ENCODE data around the gene MCM9. TPM values are rescaled to one million over a fixed set of nuclear protein-coding genes. Genes with fewer than 3 reads are reported as not detected.

MCM9 gene
- total and polyA plus RNA-seq, 2 experiments from 2014 or later = 11.1 to 13.5 TPM

DNA sequence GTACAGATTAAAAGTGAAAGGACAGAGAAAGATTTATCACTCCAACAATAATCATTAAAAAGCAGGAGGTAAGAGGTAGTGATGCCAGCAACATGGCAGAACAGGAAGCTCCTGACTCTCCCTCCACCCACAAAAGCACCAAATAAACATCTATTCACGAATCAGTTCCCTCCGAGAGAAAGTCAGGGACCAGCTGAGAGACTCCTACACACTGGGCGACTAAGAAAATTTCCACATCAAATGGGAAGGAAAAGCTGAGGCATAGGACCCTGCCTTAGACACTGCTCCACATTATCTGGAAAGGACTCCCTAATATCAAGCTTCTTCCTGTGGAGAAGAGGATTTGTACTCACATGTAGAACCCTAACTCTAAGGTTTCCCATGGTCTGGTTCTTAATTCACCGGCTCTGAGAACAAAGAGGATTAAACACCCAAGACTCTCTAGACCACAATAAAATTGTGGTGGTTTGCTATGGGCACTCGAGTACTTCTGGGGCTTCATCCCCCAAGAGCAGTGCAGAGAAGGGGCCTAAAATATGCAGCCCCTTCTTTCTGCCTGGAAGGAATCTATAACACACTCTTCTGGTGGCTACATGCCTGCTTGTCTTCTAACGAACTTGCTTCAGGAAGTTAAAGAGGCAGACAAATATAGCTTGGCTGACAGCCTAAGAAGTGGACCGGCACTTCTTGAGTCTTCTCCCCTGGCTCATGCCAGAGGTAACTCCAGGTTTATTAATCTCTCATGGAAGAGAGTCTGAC, 70.4 kb downstream of the MCM9 start:
- no peak overlapping the region for H3K4me2 ChIP-seq
- no peak overlapping the region for H2AFZ ChIP-seq
- no peaks in the 10 kb centered on the region for H3K9me2 ChIP-seq (replicated peaks; ENCODE audit: insufficient read depth)
- H4K20me1 ChIP-seq (ENCODE audit: insufficient read depth, poor library complexity, severe bottlenecking) = no peaks in the 10 kb centered on the region
- H3K4me1 ChIP-seq (ENCODE audit: insufficient read depth) = no peaks in the 10 kb centered on the region
- H3K79me2 ChIP-seq = peaks cover 28% of the 10 kb centered on the region
- TF ChIP-seq CTCF (IDR thresholded peaks at IDR 0.05; ENCODE audit: poor library complexity) = no peak
- TF ChIP-seq EZH2phosphoT487 (IDR thresholded peaks at IDR 0.05; ENCODE audit: low read depth, severe bottlenecking, unreplicated experiment) = no peak
- TF ChIP-seq EZH2 (IDR thresholded peaks at IDR 0.05; ENCODE audit: borderline replicate concordance) = no peak
- H3K27ac ChIP-seq = no peak overlapping the region
- H3K9me3 ChIP-seq (ENCODE audit: low read depth) = no peaks in the 10 kb centered on the region
- no peak for DNase-seq (ENCODE audit: low spot score)
- no peaks in the 10 kb centered on the region for H3K27me3 ChIP-seq
- no peak overlapping the region for H3K4me3 ChIP-seq
- H3K36me3 ChIP-seq (replicated peaks; ENCODE audit: insufficient read depth, low read depth) = no peaks in the 10 kb centered on the region
- WGBS (ENCODE audit: low lambda C conversion rate, missing lambda C conversion rate) = 92% methylated on average over 7 of the region's 7 CpGs

GRCh38 chr6:118862443-118862842, 72.5 kb downstream of the MCM9 start:
- Histone ChIP-seq H3K4me1 (ENCODE audit: insufficient read depth) (no peaks in the 10 kb centered on the region), H3K9me3 (ENCODE audit: low read depth) (no peaks in the 10 kb centered on the region), H3K27ac (no peak overlapping the region), H3K4me3 (no peak overlapping the region), H3K27me3 (no peaks in the 10 kb centered on the region), H2AFZ (no peak overlapping the region), H3K79me2 (peaks cover 36% of the 10 kb centered on the region), H3K4me2 (no peak overlapping the region), H4K20me1 (ENCODE audit: insufficient read depth, poor library complexity, severe bottlenecking) (no peaks in the 10 kb centered on the region), H3K36me3 (replicated peaks; ENCODE audit: insufficient read depth, low read depth) (no peaks in the 10 kb centered on the region), H3K9me2 (replicated peaks; ENCODE audit: insufficient read depth) (no peaks in the 10 kb centered on the region)
- 96% methylated on average over 4 of the region's 4 CpGs for WGBS (ENCODE audit: low lambda C conversion rate, missing lambda C conversion rate)
- TF ChIP-seq EZH2 (IDR thresholded peaks at IDR 0.05; ENCODE audit: borderline replicate concordance) (no peak), EZH2phosphoT487 (IDR thresholded peaks at IDR 0.05; ENCODE audit: low read depth, severe bottlenecking, unreplicated experiment) (no peak), CTCF (IDR thresholded peaks at IDR 0.05; ENCODE audit: poor library complexity) (no peak)
- DNase-seq (ENCODE audit: low spot score) = no peak

GRCh38 chr6:118860880-118861279, 74.1 kb downstream of the MCM9 start:
- no peak for DNase-seq (ENCODE audit: low spot score)
- Histone ChIP-seq H3K4me2 (no peak overlapping the region), H2AFZ (no peak overlapping the region), H3K36me3 (replicated peaks; ENCODE audit: insufficient read depth, low read depth) (no peaks in the 10 kb centered on the region), H3K4me3 (no peak overlapping the region), H3K9me3 (ENCODE audit: low read depth) (no peaks in the 10 kb centered on the region), H4K20me1 (ENCODE audit: insufficient read depth, poor library complexity, severe bottlenecking) (no peaks in the 10 kb centered on the region), H3K27ac (no peak overlapping the region), H3K9me2 (replicated peaks; ENCODE audit: insufficient read depth) (no peaks in the 10 kb centered on the region), H3K4me1 (ENCODE audit: insufficient read depth) (no peaks in the 10 kb centered on the region), H3K79me2 (peaks cover 25% of the 10 kb centered on the region), H3K27me3 (no peaks in the 10 kb centered on the region)
- TF ChIP-seq EZH2 (IDR thresholded peaks at IDR 0.05; ENCODE audit: borderline replicate concordance) (no peak), CTCF (IDR thresholded peaks at IDR 0.05; ENCODE audit: poor library complexity) (no peak), EZH2phosphoT487 (IDR thresholded peaks at IDR 0.05; ENCODE audit: low read depth, severe bottlenecking, unreplicated experiment) (no peak)
- 93% methylated on average over 10 of the region's 10 CpGs for WGBS (ENCODE audit: low lambda C conversion rate, missing lambda C conversion rate)
